Upper lobe of left lung (tissue), 6 donors: ENCODE results near the gene LHFPL2. TPM values are rescaled to one million over a fixed set of nuclear protein-coding genes. Genes with fewer than 3 reads are reported as not detected.
A peak's percentile ranks its signal among the peaks of the same experiment; 100 is the strongest.

ENCODE experiments used
- ATAC-seq, 2 donors: fragments of 200-7000 bp; cut with Tn5 transposase; one replicate each; pipeline ENCODE4 v1.9.1; 2022; ENCODE audit warnings: mild to moderate bottlenecking in 2 of 2, moderate library complexity in 2 of 2; ENCODE audit not compliant: low FRiP score in 2 of 2
- DNase-seq, 2 donors: peaks; one replicate each; pipeline ENCODE4 v3.0.0-alpha.2; 2019 to 2020
- H3K27ac ChIP-seq, 4 donors: fragments of 200-600 bp; sonication (generic); one replicate each; pipeline ENCODE4 v1.5.1; 2016 to 2019
- H3K27me3 ChIP-seq, 4 donors: fragments of 200-600 bp; sonication (generic); one replicate each; pipeline ENCODE4 v1.5.1; 2017 to 2019
- H3K36me3 ChIP-seq, 4 donors: fragments of 200-600 bp; sonication (generic); one replicate each; pipeline ENCODE4 v1.5.1; 2016 to 2019
- H3K4me1 ChIP-seq, 4 donors: fragments of 200-600 bp; sonication (generic); one replicate each; pipeline ENCODE4 v1.5.1; 2018 to 2019
- H3K4me3 ChIP-seq, 4 donors: fragments of 200-600 bp; sonication (generic); one replicate each; pipeline ENCODE4 v1.5.1; 2017 to 2019; ENCODE audit warnings: mild to moderate bottlenecking in 2 of 4, moderate library complexity in 1 of 4
- H3K9me3 ChIP-seq, 4 donors: fragments of 200-600 bp; sonication (generic); one replicate each; pipeline ENCODE4 v1.5.1; 2018 to 2019
- EP300 ChIP-seq, 4 donors: sonication (generic); formaldehyde crosslinking; IDR thresholded peaks; one replicate each; pipeline ENCODE4 v1.5.1; 2017; ENCODE audit warnings: antibody characterized with exemption in 4 of 4, control low read depth in 2 of 4
- POLR2A ChIP-seq, 4 donors: fragments of 450-650 bp; IDR thresholded peaks; one replicate each; pipeline ENCODE4 v1.5.1; 2016 to 2017; ENCODE audit warnings: antibody characterized with exemption in 4 of 4, mild to moderate bottlenecking in 2 of 4
- POLR2AphosphoS5 ChIP-seq, 2 donors: sonication (generic); formaldehyde crosslinking; IDR thresholded peaks; one replicate each; pipeline ENCODE4 v1.5.1; 2017; ENCODE audit warnings: antibody characterized with exemption in 2 of 2
- WGBS, 2 donors: methylation state at CpG; one replicate each; pipeline ENCODE4 v1.1.5; 2017 to 2018; 5-methylcytosine and 5-hydroxymethylcytosine counted together
- total RNA-seq, 6 donors: library from RNA; depleted of rRNA in 4 of 6; stranded (reverse); fragments of >200 nt in 4 of 6; gene quantifications; one replicate each; pipeline versions ENCODE4 v1.1.0 to v1.2.1, GENCODE V29; 2016 to 2021
- TF ChIP-seq, protein P1 (sequence below), 6 experiments: fragments of 450-650 bp in 4 of 6; fragments of 200-600 bp in 2 of 6; sonication (generic) in 2 of 6; IDR thresholded peaks; one replicate each; pipeline ENCODE4 v1.5.1; 2016 to 2019; ENCODE audit warnings: antibody characterized with exemption in 6 of 6
- donor health status: DM: no; HTN: no; CAD: no; lungs with moderate emphysema.
- donor health status: DM: no; HTN: yes; CAD: no; lungs with severe emphysema.

The LHFPL2 gene
- total RNA-seq, 6 donors from 2014 or later: 17.3 to 69.5 (median 32.9) TPM

DNA sequence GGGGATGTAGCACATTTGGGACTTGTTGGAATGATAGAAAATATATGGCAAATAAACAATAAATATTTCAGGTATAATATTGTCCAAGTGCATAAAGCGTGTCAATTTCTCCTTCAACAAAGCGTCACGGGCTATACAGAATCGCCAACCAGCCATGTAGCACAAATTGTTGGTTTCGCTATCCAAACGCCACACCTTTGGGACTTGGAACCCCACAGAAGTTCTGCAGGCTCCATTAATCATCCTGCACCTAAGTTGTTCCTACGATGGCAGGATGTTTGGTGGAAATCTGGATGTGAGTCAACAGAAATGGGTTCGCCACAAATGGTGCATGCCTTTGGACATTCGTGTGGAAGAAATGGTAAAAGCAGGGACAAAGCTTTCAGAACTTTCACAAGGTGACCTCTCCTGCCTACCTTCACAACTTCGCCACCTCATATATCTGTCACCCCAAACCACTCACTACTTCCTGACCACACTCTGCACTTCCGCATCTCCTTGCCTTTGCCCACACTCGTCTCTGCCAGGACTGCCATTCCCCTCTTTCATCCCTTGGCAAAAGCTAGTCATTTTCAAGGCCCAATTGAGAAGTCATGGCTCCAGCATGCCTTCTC lies 95.7 kb downstream of the LHFPL2 start:
- ATAC-seq (no peak), DNase-seq (no peak)
- no peaks in the 10 kb centered on the region for H3K9me3 ChIP-seq
- no peak overlapping the region for H3K4me3 ChIP-seq
- H3K27me3 ChIP-seq: no peaks in the 10 kb centered on the region
- no peaks in the 10 kb centered on the region for H3K36me3 ChIP-seq
- H3K4me1 ChIP-seq: peaks cover 0 to 10% (median 6%) of the 10 kb centered on the region in 4 donors
- TF ChIP-seq POLR2A (IDR thresholded peaks at IDR 0.05): no peak
- TF ChIP-seq, protein P1, sequence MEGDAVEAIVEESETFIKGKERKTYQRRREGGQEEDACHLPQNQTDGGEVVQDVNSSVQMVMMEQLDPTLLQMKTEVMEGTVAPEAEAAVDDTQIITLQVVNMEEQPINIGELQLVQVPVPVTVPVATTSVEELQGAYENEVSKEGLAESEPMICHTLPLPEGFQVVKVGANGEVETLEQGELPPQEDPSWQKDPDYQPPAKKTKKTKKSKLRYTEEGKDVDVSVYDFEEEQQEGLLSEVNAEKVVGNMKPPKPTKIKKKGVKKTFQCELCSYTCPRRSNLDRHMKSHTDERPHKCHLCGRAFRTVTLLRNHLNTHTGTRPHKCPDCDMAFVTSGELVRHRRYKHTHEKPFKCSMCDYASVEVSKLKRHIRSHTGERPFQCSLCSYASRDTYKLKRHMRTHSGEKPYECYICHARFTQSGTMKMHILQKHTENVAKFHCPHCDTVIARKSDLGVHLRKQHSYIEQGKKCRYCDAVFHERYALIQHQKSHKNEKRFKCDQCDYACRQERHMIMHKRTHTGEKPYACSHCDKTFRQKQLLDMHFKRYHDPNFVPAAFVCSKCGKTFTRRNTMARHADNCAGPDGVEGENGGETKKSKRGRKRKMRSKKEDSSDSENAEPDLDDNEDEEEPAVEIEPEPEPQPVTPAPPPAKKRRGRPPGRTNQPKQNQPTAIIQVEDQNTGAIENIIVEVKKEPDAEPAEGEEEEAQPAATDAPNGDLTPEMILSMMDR (IDR thresholded peaks at IDR 0.05): no peak
- no peak overlapping the region for H3K27ac ChIP-seq
- 86 to 90% methylated on average over 12 of the region's 12 CpGs for WGBS, 2 donors

DNA sequence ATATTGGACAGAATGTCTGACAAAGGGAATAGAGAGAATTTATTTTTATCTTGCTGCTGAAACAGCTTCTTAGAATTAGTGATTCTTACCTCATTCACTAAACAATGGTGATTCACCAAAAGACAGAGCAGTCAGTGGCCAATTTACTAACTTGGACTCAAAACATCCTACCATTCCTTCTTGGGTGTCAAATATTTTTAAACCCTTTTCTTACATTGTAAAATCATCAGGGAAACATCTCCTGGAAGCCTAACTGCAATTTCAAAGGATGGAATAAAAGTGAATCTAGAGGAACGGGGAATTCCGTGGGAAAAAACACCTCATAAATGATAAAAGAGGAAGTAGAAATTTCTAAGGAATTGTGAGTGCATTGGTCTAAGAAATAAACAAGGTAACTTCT lies 97.7 kb downstream of the LHFPL2 start:
- Histone ChIP-seq H3K36me3 (no peaks in the 10 kb centered on the region), H3K4me1 (peaks cover 6 to 25% (median 16%) of the 10 kb centered on the region in 4 donors), H3K27me3 (no peaks in the 10 kb centered on the region), H3K27ac (no peak overlapping the region), H3K9me3 (no peaks in the 10 kb centered on the region), H3K4me3 (no peak overlapping the region)
- TF ChIP-seq, protein P1 (IDR thresholded peaks at IDR 0.05): no peak
- no peak for TF ChIP-seq EP300 (IDR thresholded peaks at IDR 0.05)
- no peak for TF ChIP-seq POLR2AphosphoS5 (IDR thresholded peaks at IDR 0.05)
- no peak for TF ChIP-seq POLR2A (IDR thresholded peaks at IDR 0.05)
- WGBS, 2 donors: 57 to 69% methylated on average over 2 of the region's 2 CpGs
- ATAC-seq (no peak), DNase-seq (no peak)

DNA sequence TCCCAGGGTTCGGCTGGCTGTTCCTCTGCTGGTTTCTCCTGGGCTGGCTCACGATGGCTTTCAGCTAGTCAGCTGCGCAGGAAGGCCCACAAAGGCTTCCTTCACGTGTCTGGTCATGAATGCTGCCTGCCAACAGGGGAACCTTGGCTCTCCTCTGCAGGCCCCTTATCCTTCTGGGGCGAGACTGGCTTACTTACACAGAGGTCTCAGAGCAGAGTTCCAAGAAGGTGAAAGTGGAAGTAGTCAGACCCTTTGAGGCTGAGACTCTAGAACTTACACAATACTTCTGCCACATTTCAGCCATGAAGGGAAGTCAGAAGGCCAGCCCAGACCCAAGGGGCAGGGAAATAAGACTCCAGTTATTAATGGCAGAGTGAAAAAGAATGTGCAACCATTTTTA lies 99.5 kb downstream of the LHFPL2 start:
- Histone ChIP-seq H3K27ac (peak overlapping the region; percentile 65 to 73 (median 72)), H3K4me1 (peaks cover 6 to 25% (median 13%) of the 10 kb centered on the region in 4 donors), H3K4me3 (no peak overlapping the region), H3K27me3 (no peaks in the 10 kb centered on the region), H3K9me3 (no peaks in the 10 kb centered on the region), H3K36me3 (no peaks in the 10 kb centered on the region)
- 65 to 70% methylated on average over 5 of the region's 5 CpGs for WGBS, 2 donors
- ATAC-seq (peak; percentile 61 to 71), DNase-seq (peak in 1 of 2 donors; percentile 54)
- TF ChIP-seq EP300 (IDR thresholded peaks at IDR 0.05) (no peak), POLR2AphosphoS5 (IDR thresholded peaks at IDR 0.05) (no peak), POLR2A (IDR thresholded peaks at IDR 0.05) (peak in 1 of 4 donors; percentile 60)
- TF ChIP-seq, protein P1 (IDR thresholded peaks at IDR 0.05): no peak

DNA sequence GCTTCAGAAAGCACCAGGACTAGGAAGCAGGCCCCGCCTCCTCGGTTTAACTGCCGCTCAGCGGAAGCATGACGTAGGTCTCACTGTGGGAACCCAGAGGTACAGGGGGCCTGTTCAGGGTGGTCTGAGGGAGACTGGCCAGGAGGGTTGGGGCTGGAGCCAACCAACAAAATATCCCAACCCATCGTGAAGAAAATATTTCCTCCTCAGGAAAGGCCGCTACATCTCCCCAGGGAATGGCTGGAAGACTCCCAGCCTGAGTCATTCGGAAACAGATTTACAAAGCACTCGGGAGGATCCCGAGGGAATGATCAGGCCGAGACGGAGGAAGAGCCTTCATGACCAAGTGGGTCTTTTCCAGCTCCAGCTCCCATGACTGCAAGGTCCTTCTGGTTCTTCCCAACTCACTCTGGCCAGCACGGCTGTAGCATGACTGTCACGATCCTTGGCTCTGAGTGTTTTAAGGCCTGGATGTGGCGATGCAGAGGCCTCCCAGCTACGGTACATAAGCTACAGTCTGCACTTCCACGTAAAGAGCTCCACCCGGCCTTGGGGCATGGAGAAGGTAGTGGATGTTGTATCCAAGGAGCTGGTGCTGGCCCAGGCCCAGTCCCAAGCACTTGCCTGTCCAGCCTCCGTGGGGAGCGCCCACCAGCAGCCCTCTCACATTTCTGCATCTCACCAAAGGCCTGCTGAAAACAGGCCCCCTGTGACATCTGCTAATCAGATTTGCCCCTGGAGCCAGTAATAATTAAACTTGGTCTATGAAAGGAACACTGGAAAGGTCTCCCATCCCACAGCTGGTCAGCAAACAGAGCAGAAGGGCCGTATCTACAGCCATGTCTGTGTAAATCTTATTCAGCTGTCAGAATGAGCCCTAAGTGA lies 100.6 kb downstream of the LHFPL2 start:
- no peaks in the 10 kb centered on the region for H3K36me3 ChIP-seq
- peak in 1 of 2 donors; percentile 12 for DNase-seq
- H3K4me1 ChIP-seq: peaks cover 6 to 25% (median 11%) of the 10 kb centered on the region in 4 donors
- peak; percentile 54 to 87 for ATAC-seq
- H3K27me3 ChIP-seq: no peaks in the 10 kb centered on the region
- no peaks in the 10 kb centered on the region for H3K9me3 ChIP-seq
- TF ChIP-seq, protein P1 (IDR thresholded peaks at IDR 0.05): no peak
- TF ChIP-seq POLR2A (IDR thresholded peaks at IDR 0.05): no peak
- peak in 1 of 2 donors; percentile 27 for TF ChIP-seq POLR2AphosphoS5 (IDR thresholded peaks at IDR 0.05)
- TF ChIP-seq EP300 (IDR thresholded peaks at IDR 0.05): no peak
- peak overlapping the region; percentile 65 to 73 (median 72) for H3K27ac ChIP-seq
- WGBS, 2 donors: 83 to 88% methylated on average over 19 to 21 of the region's 21 CpGs
- H3K4me3 ChIP-seq: no peak overlapping the region
